ENCODE data around the gene SOAT1. TPM values are rescaled to one million over a fixed set of nuclear protein-coding genes. Genes with fewer than 3 reads are reported as not detected.
"Not testable (repeated sequence)": the region's sequence is repeated elsewhere in the genome, so short reads cannot be mapped to it uniquely, and the experiment has no call there.

Gene SOAT1

DNA sequence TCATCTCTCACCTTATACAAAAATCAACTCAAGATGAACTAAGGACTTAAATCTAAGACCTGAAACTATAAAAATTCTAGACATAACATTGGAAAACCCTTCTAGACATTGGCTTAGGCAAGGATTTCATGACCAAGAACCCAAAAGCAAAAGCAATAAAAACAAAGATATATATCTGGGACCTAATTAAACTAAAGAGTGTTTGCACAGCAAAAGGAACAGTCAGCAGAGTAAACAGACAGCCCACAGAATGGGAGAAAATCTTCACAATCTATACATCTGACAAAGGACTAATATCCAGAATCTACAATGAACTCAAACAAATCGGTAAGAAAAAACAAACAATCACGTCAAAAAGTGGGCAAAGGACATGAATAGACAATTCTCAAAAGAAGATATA is 105.8 kb downstream of the SOAT1 start:
- DNase-seq (ENCODE audit: low spot score); H3K36me3 ChIP-seq (replicated peaks in 1 of 2; ENCODE audit: control insufficient read depth in 2 of 2, insufficient read depth in 2 of 2, low read length in 2 of 2); H3K4me3 ChIP-seq (ENCODE audit: low read length in 2 of 2); H4K8ac ChIP-seq (ENCODE audit: low read depth, low read length); H3K27ac ChIP-seq (replicated peaks; ENCODE audit: low read length); H3K9ac ChIP-seq (ENCODE audit: low read depth, low read length, poor library complexity); H3K9me3 ChIP-seq (replicated peaks in 1 of 2; ENCODE audit: control insufficient read depth in 2 of 2, insufficient read depth in 1 of 2, low read depth in 1 of 2, low read length in 2 of 2); H3K18ac ChIP-seq (ENCODE audit: low read length); H3K14ac ChIP-seq (ENCODE audit: low read length); H3K27me3 ChIP-seq (ENCODE audit: control insufficient read depth in 3 of 3, insufficient read depth in 3 of 3, low read depth in 1 of 3, low read length in 3 of 3); H2AFZ ChIP-seq (ENCODE audit: low read length); H3K4ac ChIP-seq (ENCODE audit: low read length); H2BK120ac ChIP-seq (ENCODE audit: low read depth, low read length); H3K23ac ChIP-seq (ENCODE audit: low read depth, low read length, poor library complexity); H2AK5ac ChIP-seq (ENCODE audit: low read depth, low read length); H3K4me1 ChIP-seq (ENCODE audit: control insufficient read depth in 2 of 2, insufficient read depth in 1 of 2, low read depth in 1 of 2, low read length in 2 of 2); H2BK15ac ChIP-seq (ENCODE audit: low read length); H2BK12ac ChIP-seq (ENCODE audit: low read length); H3K79me1 ChIP-seq (ENCODE audit: low read depth, low read length); H3K4me2 ChIP-seq (ENCODE audit: insufficient read depth, low read length, poor library complexity, severe bottlenecking); H4K91ac ChIP-seq (ENCODE audit: low read depth, low read length, poor library complexity); H2BK5ac ChIP-seq (ENCODE audit: low read length): not testable (repeated sequence)
- WGBS, 2 donors (ENCODE audit: extremely low coverage in 2 of 2, insufficient read length in 2 of 2, insufficient replicate concordance in 1 of 2): no CpG with 5 or more reads among the region's 2 CpGs

Small RNA genes lying within 50 kb of the gene (small RNA-seq; reads per million reads assigned to genes)
- not detected for gene AL512326.2 (ENCODE audit: insufficient read depth)

All from neuronal stem cell (in vitro differentiated cells).